GM23338 (cell line): ENCODE results near the gene LRRC8B. TPM values are rescaled to one million over a fixed set of nuclear protein-coding genes. Genes with fewer than 3 reads are reported as not detected.

Experiments used
- ATAC-seq: fragments of 200-7000 bp; cut with Tn5 transposase; 3 replicates; pipeline ENCODE4 v1.9.1; 2020
- DNase-seq: peaks from one replicate; pipeline ENCODE4 v3.0.0-alpha.2; 2015; ENCODE audit warnings: low spot score
- H2AFZ ChIP-seq: fragments of 200-600 bp; sonication (generic); 2 replicates; pipeline ENCODE4 v1.8.0; 2016; ENCODE audit warnings: antibody characterized with exemption, mild to moderate bottlenecking, moderate library complexity
- H3F3A ChIP-seq: fragments of 200-600 bp; sonication (generic); replicated peaks from 2 replicates; pipeline ENCODE4 v1.8.0; 2017; ENCODE audit warnings: antibody characterized with exemption, mixed run types, low read depth
- H3K27ac ChIP-seq: fragments of 200-600 bp; sonication (generic); 2 replicates; pipeline ENCODE4 v1.6.1; 2016; ENCODE audit warnings: low read depth
- H3K27me3 ChIP-seq: fragments of 200-600 bp; sonication (generic); 2 replicates; pipeline ENCODE4 v1.8.0; 2016; ENCODE audit warnings: mild to moderate bottlenecking, mixed run types, moderate library complexity; ENCODE audit not compliant: insufficient read depth
- H3K36me3 ChIP-seq: fragments of 200-600 bp; sonication (generic); 2 replicates; pipeline ENCODE4 v1.8.0; 2016; ENCODE audit warnings: mild to moderate bottlenecking; ENCODE audit not compliant: insufficient read depth
- H3K4me1 ChIP-seq: fragments of 200-600 bp; sonication (generic); 2 replicates; pipeline ENCODE4 v1.8.0; 2016; ENCODE audit warnings: mild to moderate bottlenecking, moderate library complexity; ENCODE audit not compliant: insufficient read depth
- H3K4me2 ChIP-seq: fragments of 200-600 bp; sonication (generic); 2 replicates; pipeline ENCODE4 v1.7.1; 2017; ENCODE audit warnings: mixed run types
- H3K4me3 ChIP-seq: fragments of 200-600 bp; sonication (generic); 2 replicates; pipeline ENCODE4 v1.6.1; 2016; ENCODE audit warnings: mixed run types
- H3K79me2 ChIP-seq: fragments of 200-600 bp; sonication (generic); replicated peaks from 2 replicates; pipeline ENCODE4 v1.8.0; 2017; ENCODE audit warnings: mild to moderate bottlenecking; ENCODE audit not compliant: insufficient read depth
- H3K9me2 ChIP-seq: fragments of 200-600 bp; sonication (generic); 2 replicates; pipeline ENCODE4 v1.8.0; 2017; ENCODE audit not compliant: insufficient read depth
- H4K20me1 ChIP-seq: fragments of 200-600 bp; sonication (generic); replicated peaks from 2 replicates; pipeline ENCODE4 v1.8.0; 2017; ENCODE audit warnings: mild to moderate bottlenecking; ENCODE audit not compliant: insufficient read depth
- H3K27ac Mint-ChIP-seq: 2 replicates; pipeline ENCODE4 v1.8.0; 2020; ENCODE audit warnings: inconsistent platforms, mild to moderate bottlenecking, moderate library complexity, mixed read lengths
- H3K27me3 Mint-ChIP-seq: 3 replicates; pipeline ENCODE4 v1.8.0; 2022; ENCODE audit warnings: low read depth, mild to moderate bottlenecking, moderate library complexity, mixed read lengths, inconsistent platforms; ENCODE audit not compliant: insufficient read depth, poor library complexity
- H3K36me3 Mint-ChIP-seq: 3 replicates; pipeline ENCODE4 v1.8.0; 2021; ENCODE audit warnings: low read depth, mild to moderate bottlenecking, inconsistent platforms, moderate library complexity, mixed read lengths
- H3K4me1 Mint-ChIP-seq: 3 replicates; pipeline ENCODE4 v1.8.0; 2020; ENCODE audit warnings: mild to moderate bottlenecking, inconsistent platforms, mixed read lengths
- H3K4me3 Mint-ChIP-seq: 3 replicates; pipeline ENCODE4 v1.8.0; 2021; ENCODE audit warnings: moderate library complexity, mild to moderate bottlenecking, inconsistent platforms, mixed read lengths
- H3K9me3 Mint-ChIP-seq: 3 replicates; pipeline ENCODE4 v1.8.0; 2020; ENCODE audit warnings: moderate library complexity, mild to moderate bottlenecking, inconsistent platforms, mixed read lengths
- CREB1 ChIP-seq: fragments of 250-450 bp; sonication (Bioruptor Pico); IDR thresholded peaks from 2 replicates; pipeline ENCODE4 v1.5.0; 2020; ENCODE audit warnings: low read depth, mild to moderate bottlenecking, moderate library complexity
- CTCF ChIP-seq, 2 experiments: fragments of 200-600 bp in 1 of 2; sonication (generic) in 1 of 2; conservative IDR thresholded peaks; 2 replicates each; pipeline versions ENCODE4 v1.5.1 to v1.6.1; 2016 to 2017; ENCODE audit warnings: antibody characterized with exemption in 2 of 2, low read depth in 2 of 2, mild to moderate bottlenecking in 2 of 2, moderate library complexity in 1 of 2
- ETS1 ChIP-seq: IDR thresholded peaks from 2 replicates; pipeline ENCODE4 v1.6.1; 2016; ENCODE audit warnings: antibody characterized with exemption
- EZH2 ChIP-seq: fragments of 200-600 bp; sonication (generic); IDR thresholded peaks from one replicate; pipeline ENCODE4 v1.8.0; 2017; ENCODE audit warnings: antibody characterized with exemption, mild to moderate bottlenecking, low read depth; ENCODE audit not compliant: unreplicated experiment
- EZH2phosphoT487 ChIP-seq: fragments of 200-600 bp; sonication (generic); IDR thresholded peaks from one replicate; pipeline ENCODE4 v1.8.1; 2018; ENCODE audit warnings: antibody characterized with exemption; ENCODE audit not compliant: unreplicated experiment
- POLR2AphosphoS5 ChIP-seq: IDR thresholded peaks from 2 replicates; pipeline ENCODE4 v1.6.1; 2016; ENCODE audit warnings: antibody characterized with exemption, low read depth
- STAT1 ChIP-seq: IDR thresholded peaks from one replicate; pipeline ENCODE4 v1.6.1; 2016; ENCODE audit warnings: antibody characterized with exemption; ENCODE audit not compliant: unreplicated experiment
- ZNF114 ChIP-seq: fragments of 250-450 bp; sonication (Bioruptor Pico); IDR thresholded peaks from 2 replicates; pipeline ENCODE4 v1.5.0; 2020; ENCODE audit warnings: mild to moderate bottlenecking, moderate library complexity
- ZNF331 ChIP-seq: fragments of 250-450 bp; sonication (Bioruptor Pico); IDR thresholded peaks from 2 replicates; pipeline ENCODE4 v1.5.0; 2020; ENCODE audit warnings: low read depth, mild to moderate bottlenecking, moderate library complexity
- polyA plus RNA-seq: library from polyadenylated mRNA; unstranded; fragments of >200 nt; fragmentation: Nextera tagmentation; extraction: Ambion mirVana; gene quantifications from 2 replicates; pipeline ENCODE4 v1.2.1, GENCODE V29; 2016
- total RNA-seq: library from RNA; depleted of rRNA; stranded (reverse); fragments of >200 nt; shearing (Covaris generic); gene quantifications from 2 replicates; pipeline ENCODE4 v1.2.3, GENCODE V29; 2014
- TF ChIP-seq, protein P1 (sequence below): IDR thresholded peaks from one replicate; pipeline ENCODE4 v1.6.1; 2018; ENCODE audit warnings: antibody characterized with exemption; ENCODE audit not compliant: unreplicated experiment

Gene LRRC8B
- total and polyA plus RNA-seq, 2 experiments from 2014 or later, result 9.0 to 26.5 TPM

GRCh38 chr1:89483010-89483756, 41.4 kb upstream of the LRRC8B start:
- DNase-seq (peak; percentile 94), ATAC-seq (peak; percentile 90)
- no peaks in the 10 kb centered on the region for H3K36me3 ChIP-seq
- TF ChIP-seq CTCF (conservative IDR thresholded peaks at IDR 0.05; ENCODE audit: low read depth in 2 of 2), result peak; percentile 85 to 86
- no peak for TF ChIP-seq ETS1
- TF ChIP-seq CREB1, result no peak
- no peak overlapping the region for H3K4me3 Mint-ChIP-seq
- no peak overlapping the region for H3K4me3 ChIP-seq
- H3K36me3 Mint-ChIP-seq, result peaks cover 26% of the 10 kb centered on the region
- H3K27ac Mint-ChIP-seq, result no peak overlapping the region
- H3K4me1 Mint-ChIP-seq, result no peaks in the 10 kb centered on the region
- H4K20me1 ChIP-seq, result no peaks in the 10 kb centered on the region
- H3F3A ChIP-seq, result no peaks in the 10 kb centered on the region
- H3K9me2 ChIP-seq, result no peaks in the 10 kb centered on the region
- H3K79me2 ChIP-seq, result no peaks in the 10 kb centered on the region
- no peaks in the 10 kb centered on the region for H3K27me3 Mint-ChIP-seq
- H3K27ac ChIP-seq, result no peak overlapping the region
- H3K4me2 ChIP-seq, result no peak overlapping the region
- no peaks in the 10 kb centered on the region for H3K4me1 ChIP-seq
- H2AFZ ChIP-seq, result no peak overlapping the region
- H3K9me3 Mint-ChIP-seq, result peaks cover 30% of the 10 kb centered on the region
- H3K27me3 ChIP-seq, result no peaks in the 10 kb centered on the region

GRCh38 chr1:89483757-89484077, 40.9 kb upstream of the LRRC8B start:
- ATAC-seq, result no peak
- no peak for DNase-seq
- peaks cover 30% of the 10 kb centered on the region for H3K9me3 Mint-ChIP-seq
- H4K20me1 ChIP-seq, result no peaks in the 10 kb centered on the region
- H2AFZ ChIP-seq, result no peak overlapping the region
- H3K4me1 Mint-ChIP-seq, result no peaks in the 10 kb centered on the region
- H3F3A ChIP-seq, result no peaks in the 10 kb centered on the region
- no peaks in the 10 kb centered on the region for H3K9me2 ChIP-seq
- H3K4me3 Mint-ChIP-seq, result no peak overlapping the region
- H3K4me3 ChIP-seq, result no peak overlapping the region
- H3K27me3 Mint-ChIP-seq, result no peaks in the 10 kb centered on the region
- H3K79me2 ChIP-seq, result no peaks in the 10 kb centered on the region
- H3K36me3 Mint-ChIP-seq, result peaks cover 26% of the 10 kb centered on the region
- H3K27ac Mint-ChIP-seq, result no peak overlapping the region
- no peaks in the 10 kb centered on the region for H3K4me1 ChIP-seq
- H3K27ac ChIP-seq, result no peak overlapping the region
- no peaks in the 10 kb centered on the region for H3K36me3 ChIP-seq
- no peaks in the 10 kb centered on the region for H3K27me3 ChIP-seq
- H3K4me2 ChIP-seq, result no peak overlapping the region
- no peak for TF ChIP-seq CREB1
- TF ChIP-seq, protein P1, sequence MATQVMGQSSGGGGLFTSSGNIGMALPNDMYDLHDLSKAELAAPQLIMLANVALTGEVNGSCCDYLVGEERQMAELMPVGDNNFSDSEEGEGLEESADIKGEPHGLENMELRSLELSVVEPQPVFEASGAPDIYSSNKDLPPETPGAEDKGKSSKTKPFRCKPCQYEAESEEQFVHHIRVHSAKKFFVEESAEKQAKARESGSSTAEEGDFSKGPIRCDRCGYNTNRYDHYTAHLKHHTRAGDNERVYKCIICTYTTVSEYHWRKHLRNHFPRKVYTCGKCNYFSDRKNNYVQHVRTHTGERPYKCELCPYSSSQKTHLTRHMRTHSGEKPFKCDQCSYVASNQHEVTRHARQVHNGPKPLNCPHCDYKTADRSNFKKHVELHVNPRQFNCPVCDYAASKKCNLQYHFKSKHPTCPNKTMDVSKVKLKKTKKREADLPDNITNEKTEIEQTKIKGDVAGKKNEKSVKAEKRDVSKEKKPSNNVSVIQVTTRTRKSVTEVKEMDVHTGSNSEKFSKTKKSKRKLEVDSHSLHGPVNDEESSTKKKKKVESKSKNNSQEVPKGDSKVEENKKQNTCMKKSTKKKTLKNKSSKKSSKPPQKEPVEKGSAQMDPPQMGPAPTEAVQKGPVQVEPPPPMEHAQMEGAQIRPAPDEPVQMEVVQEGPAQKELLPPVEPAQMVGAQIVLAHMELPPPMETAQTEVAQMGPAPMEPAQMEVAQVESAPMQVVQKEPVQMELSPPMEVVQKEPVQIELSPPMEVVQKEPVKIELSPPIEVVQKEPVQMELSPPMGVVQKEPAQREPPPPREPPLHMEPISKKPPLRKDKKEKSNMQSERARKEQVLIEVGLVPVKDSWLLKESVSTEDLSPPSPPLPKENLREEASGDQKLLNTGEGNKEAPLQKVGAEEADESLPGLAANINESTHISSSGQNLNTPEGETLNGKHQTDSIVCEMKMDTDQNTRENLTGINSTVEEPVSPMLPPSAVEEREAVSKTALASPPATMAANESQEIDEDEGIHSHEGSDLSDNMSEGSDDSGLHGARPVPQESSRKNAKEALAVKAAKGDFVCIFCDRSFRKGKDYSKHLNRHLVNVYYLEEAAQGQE, result no peak
- no peak for TF ChIP-seq ETS1
- no peak for TF ChIP-seq POLR2AphosphoS5
- TF ChIP-seq ZNF114 (CRISPR knock-in tag), result no peak
- TF ChIP-seq EZH2, result no peak
- TF ChIP-seq STAT1, result no peak
- TF ChIP-seq EZH2phosphoT487, result no peak
- no peak for TF ChIP-seq ZNF331 (CRISPR knock-in tag)
- no peak for TF ChIP-seq CTCF (conservative IDR thresholded peaks at IDR 0.05; ENCODE audit: low read depth in 2 of 2)
